ENCODE results near the gene MNS1.

GRCh38 chr15:56428821-56429458 lies 36.0 kb downstream of the MNS1 start:
- TF ChIP-seq CTCF (IDR thresholded peaks at IDR 0.05) = peak in 4 of 7 experiments; percentile 17 to 55 (median 36)
- TF ChIP-seq POLR2AphosphoS5 (IDR thresholded peaks at IDR 0.05) = no peak
- no peak for TF ChIP-seq POLR2A (IDR thresholded peaks at IDR 0.05)
- TF ChIP-seq EP300 (IDR thresholded peaks at IDR 0.05) = no peak
